Testis (tissue), 3 donors: ENCODE results near the gene PDGFD. TPM values are rescaled to one million over a fixed set of nuclear protein-coding genes. Genes with fewer than 3 reads are reported as not detected.

ENCODE experiments used
- DNase-seq: peaks from one replicate; pipeline ENCODE4 v3.0.0-alpha.2; 2019
- H3K27ac ChIP-seq, 2 donors: fragments of 200-600 bp; sonication (generic); one replicate each; pipeline ENCODE4 v1.5.1; 2019
- H3K27me3 ChIP-seq: fragments of 200-600 bp; sonication (generic); one replicate; pipeline ENCODE4 v1.5.1; 2019
- H3K36me3 ChIP-seq: fragments of 200-600 bp; sonication (generic); one replicate; pipeline ENCODE4 v1.5.1; 2017; ENCODE audit warnings: low read depth; ENCODE audit errors: missing control alignments
- H3K4me1 ChIP-seq: fragments of 200-600 bp; sonication (generic); one replicate; pipeline ENCODE4 v1.5.1; 2019
- H3K4me3 ChIP-seq, 2 donors: fragments of 200-600 bp; sonication (generic); one replicate each; pipeline ENCODE4 v1.5.1; 2017 to 2019
- H3K9me3 ChIP-seq: fragments of 200-600 bp; sonication (generic); one replicate; pipeline ENCODE4 v1.5.1; 2017
- CTCF ChIP-seq, 3 experiments: fragments of 450-650 bp in 2 of 3; fragments of 200-600 bp in 1 of 3; sonication (generic) in 1 of 3; IDR thresholded peaks; one replicate each; pipeline ENCODE4 v1.5.1; 2016 to 2019; ENCODE audit warnings: antibody characterized with exemption in 3 of 3, mild to moderate bottlenecking in 2 of 3, moderate library complexity in 1 of 3
- POLR2A ChIP-seq: fragments of 450-650 bp; IDR thresholded peaks from one replicate; pipeline ENCODE4 v1.6.1; 2017; ENCODE audit warnings: antibody characterized with exemption, mild to moderate bottlenecking, moderate library complexity
- WGBS, 2 donors: methylation state at CpG; one replicate each; pipeline ENCODE4 v1.1.5; 2018; 5-methylcytosine and 5-hydroxymethylcytosine counted together
- intact Hi-C: fragments of 100-400 bp; cut with DNase I; formaldehyde crosslinking; loops from one replicate; pipeline ENCODE4 v1.15.1; 2023; ENCODE audit warnings: low total_unique reads
- polyA plus RNA-seq: library from polyadenylated mRNA; stranded (reverse); fragments of 350-450 nt; fragmentation: Illumina TruSeq; extraction: RNeasy Lipid Tissue Mini Kit (QIAGEN cat#74804); gene quantifications from one replicate; pipeline ENCODE4 v1.2.3, GENCODE V29; 2014; ENCODE audit warnings: low read depth, low replicate concordance; ENCODE audit not compliant: insufficient read depth
- total RNA-seq, 2 donors: library from RNA; depleted of rRNA; stranded (reverse); fragments of >200 nt; gene quantifications; one replicate each; pipeline ENCODE4 v1.2.3, GENCODE V29; 2016

PDGFD gene
- total and polyA plus RNA-seq, 3 donors from 2014 or later, result 6.0 to 8.1 (median 8.0) TPM

- TF ChIP-seq CTCF (IDR thresholded peaks at IDR 0.05) (no peak), POLR2A (no peak)
- no peak overlapping the region for H3K4me3 ChIP-seq
- intact Hi-C loops, result no loop called here
These were observed 176.0 kb downstream of the PDGFD start for GRCh38 chr11:103987629-103988594.

GRCh38 chr11:103985041-103985440 is 178.9 kb downstream of the PDGFD start:
- intact Hi-C loops, result no loop called here
- H3K9me3 ChIP-seq, result no peaks in the 10 kb centered on the region
- H3K4me3 ChIP-seq, result no peak overlapping the region
- H3K4me1 ChIP-seq, result no peaks in the 10 kb centered on the region
- no peaks in the 10 kb centered on the region for H3K36me3 ChIP-seq
- no peak for TF ChIP-seq POLR2A
- no peak for TF ChIP-seq CTCF (IDR thresholded peaks at IDR 0.05)
- H3K27me3 ChIP-seq, result no peaks in the 10 kb centered on the region
- H3K27ac ChIP-seq, result no peak overlapping the region
- 95 to 100% methylated on average over 1 of the region's 1 CpG for WGBS, 2 donors
- DNase-seq, result no peak

More at GRCh38 chr11:103987629-103988594, 176.0 kb downstream of the PDGFD start:
- no peaks in the 10 kb centered on the region for H3K9me3 ChIP-seq
- H3K27ac ChIP-seq, result no peak overlapping the region
- 78 to 83% methylated on average over 9 of the region's 9 CpGs for WGBS, 2 donors
- H3K27me3 ChIP-seq, result no peaks in the 10 kb centered on the region
- H3K36me3 ChIP-seq, result no peaks in the 10 kb centered on the region
- DNase-seq, result no peak
- H3K4me1 ChIP-seq, result no peaks in the 10 kb centered on the region

- TF ChIP-seq CTCF (IDR thresholded peaks at IDR 0.05) (no peak), POLR2A (no peak)
- Histone ChIP-seq H3K4me3 (no peak overlapping the region), H3K27me3 (no peaks in the 10 kb centered on the region), H3K9me3 (no peaks in the 10 kb centered on the region), H3K4me1 (no peaks in the 10 kb centered on the region), H3K36me3 (no peaks in the 10 kb centered on the region), H3K27ac (no peak overlapping the region)
- intact Hi-C loops, result no loop called here
- 62 to 68% methylated on average over 1 of the region's 1 CpG for WGBS, 2 donors
- DNase-seq, result no peak
These were observed 183.8 kb downstream of the PDGFD start for GRCh38 chr11:103980108-103980507.

- Histone ChIP-seq H3K9me3 (no peaks in the 10 kb centered on the region), H3K27me3 (no peaks in the 10 kb centered on the region), H3K27ac (no peak overlapping the region), H3K36me3 (no peaks in the 10 kb centered on the region), H3K4me3 (no peak overlapping the region), H3K4me1 (no peaks in the 10 kb centered on the region)
- 82 to 84% methylated on average over 5 of the region's 5 CpGs for WGBS, 2 donors
- DNase-seq, result no peak
- no peak for TF ChIP-seq CTCF (IDR thresholded peaks at IDR 0.05)
- no peak for TF ChIP-seq POLR2A
- intact Hi-C loops, result no loop called here
These were observed 185.0 kb downstream of the PDGFD start for GRCh38 chr11:103978616-103979595.
